LHCN-M2 (cell line): ENCODE measurements around the gene EIF1AD. TPM values are rescaled to one million over a fixed set of nuclear protein-coding genes. Genes with fewer than 3 reads are reported as not detected.
"Not testable (repeated sequence)": the region's sequence is repeated elsewhere in the genome, so short reads cannot be mapped to it uniquely, and the experiment has no call there.

Source experiments
- DNase-seq: peaks from one replicate; pipeline ENCODE4 v3.0.0-alpha.2; 2012; ENCODE audit warnings: low read depth
- polyA plus RNA-seq: library from polyadenylated mRNA; unstranded; fragments of >200 nt; gene quantifications from one replicate; pipeline ENCODE4 v1.2.1, GENCODE V29; 2012; ENCODE audit warnings: missing spikeins
- total RNA-seq: library from RNA; depleted of rRNA; stranded (reverse); fragments of >200 nt; gene quantifications from 2 replicates; pipeline ENCODE4 v1.2.3, GENCODE V29; 2014; rRNA removed

EIF1AD gene, protein sequence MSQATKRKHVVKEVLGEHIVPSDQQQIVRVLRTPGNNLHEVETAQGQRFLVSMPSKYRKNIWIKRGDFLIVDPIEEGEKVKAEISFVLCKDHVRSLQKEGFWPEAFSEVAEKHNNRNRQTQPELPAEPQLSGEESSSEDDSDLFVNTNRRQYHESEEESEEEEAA
- 47.0 and 53.3 TPM in 2 replicates for total RNA-seq
- polyA plus RNA-seq, result 45.0 TPM

DNA sequence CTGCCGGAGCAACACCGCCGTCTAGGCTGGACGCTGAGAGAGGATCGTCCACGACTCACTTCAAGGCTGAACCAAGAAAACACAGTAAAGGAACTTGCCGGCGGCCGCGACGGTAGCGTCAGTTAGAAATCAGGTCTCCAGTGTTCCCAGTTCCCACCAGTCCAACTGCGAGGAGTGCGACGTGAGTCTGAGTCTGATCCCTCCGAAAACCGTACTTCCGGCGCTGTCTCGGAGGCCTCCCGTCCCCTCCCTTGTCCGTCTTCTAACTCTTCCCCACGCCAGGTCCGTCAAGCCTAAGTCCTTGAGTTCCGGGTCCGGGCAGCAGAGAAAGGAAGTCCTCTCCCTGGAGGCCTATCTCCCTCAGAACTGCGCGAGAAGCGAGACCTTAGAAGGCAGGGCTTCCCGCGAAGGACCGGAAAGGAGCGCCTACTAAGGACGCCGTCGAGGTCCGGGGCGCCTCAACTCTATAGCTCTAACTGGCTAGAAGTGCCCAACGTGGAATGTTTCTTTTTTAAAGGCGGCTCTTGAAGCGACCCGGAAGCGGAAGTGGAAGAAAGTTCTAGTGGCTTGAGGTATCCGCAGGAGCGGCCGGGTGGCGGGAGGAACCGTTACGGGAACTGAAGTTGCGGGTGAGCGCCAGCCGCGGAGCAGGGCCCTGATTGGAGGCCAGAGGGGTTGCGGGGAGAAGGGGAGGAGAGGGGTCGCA, at the start of gene EIF1AD, which contains the start of gene BANF1:
Gene EIF1AD, minus strand, starts transcription at position 216 of the 706 bp plus-strand sequence. CDS start 1,768 bp downstream, outside the sequence.
Gene BANF1, plus strand, starts transcription at position 562 of the 706 bp plus-strand sequence. CDS start 748 bp downstream, outside the sequence.
- DNase-seq, result peak; percentile 99

DNA sequence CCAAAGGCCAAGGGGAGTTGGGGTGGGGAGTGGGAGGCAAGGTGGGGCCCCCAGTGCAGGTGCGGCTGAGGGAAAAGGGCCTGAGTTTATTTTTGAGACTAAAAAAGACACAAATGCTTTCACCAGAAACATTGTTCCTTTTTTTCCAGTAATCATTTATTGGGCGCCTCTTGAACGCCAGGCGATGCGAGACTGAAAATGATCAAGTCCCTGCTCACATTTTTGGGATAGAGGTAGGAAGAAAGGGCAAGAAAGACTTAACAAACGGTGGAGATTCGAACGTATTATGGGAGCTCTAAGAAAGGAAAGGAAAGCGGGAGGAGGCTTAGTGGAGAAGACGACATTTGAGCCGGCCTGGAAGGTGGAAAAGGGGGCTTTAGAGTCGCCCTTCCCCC, 49.4 kb upstream of the EIF1AD start:
- no peak for DNase-seq

DNA sequence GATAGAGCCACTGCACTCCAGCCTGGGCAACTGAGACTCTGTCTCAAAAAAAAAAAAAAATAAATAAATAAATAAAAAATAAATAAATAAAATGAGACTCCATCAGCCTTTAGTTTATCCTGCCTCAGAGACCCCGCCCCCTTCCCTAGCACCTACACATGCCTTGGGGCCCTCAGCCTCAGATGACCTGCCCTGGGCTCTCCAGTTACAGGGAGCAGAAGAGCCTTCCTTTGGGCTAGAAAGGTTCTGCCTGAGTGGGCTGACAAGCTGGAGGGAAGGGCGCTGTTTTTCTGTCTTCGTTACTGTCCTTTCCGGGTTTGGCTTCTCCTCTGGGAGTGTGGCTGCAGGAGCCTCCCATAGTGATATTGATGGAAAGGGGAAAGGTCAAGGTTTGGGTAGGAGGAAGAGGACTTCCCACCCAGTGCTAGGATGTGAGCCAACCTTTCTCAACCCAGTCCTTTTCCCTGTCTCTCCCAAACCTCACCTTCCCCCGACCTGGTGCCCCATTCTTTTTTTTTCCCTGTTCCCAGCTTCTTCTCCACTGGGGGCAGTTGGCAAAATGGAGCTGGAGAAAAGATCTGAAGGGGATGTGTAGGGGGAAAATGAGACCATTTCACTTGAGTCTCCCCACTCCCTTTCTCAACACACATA, 48.7 kb upstream of the EIF1AD start:
- DNase-seq, result no peak

DNA sequence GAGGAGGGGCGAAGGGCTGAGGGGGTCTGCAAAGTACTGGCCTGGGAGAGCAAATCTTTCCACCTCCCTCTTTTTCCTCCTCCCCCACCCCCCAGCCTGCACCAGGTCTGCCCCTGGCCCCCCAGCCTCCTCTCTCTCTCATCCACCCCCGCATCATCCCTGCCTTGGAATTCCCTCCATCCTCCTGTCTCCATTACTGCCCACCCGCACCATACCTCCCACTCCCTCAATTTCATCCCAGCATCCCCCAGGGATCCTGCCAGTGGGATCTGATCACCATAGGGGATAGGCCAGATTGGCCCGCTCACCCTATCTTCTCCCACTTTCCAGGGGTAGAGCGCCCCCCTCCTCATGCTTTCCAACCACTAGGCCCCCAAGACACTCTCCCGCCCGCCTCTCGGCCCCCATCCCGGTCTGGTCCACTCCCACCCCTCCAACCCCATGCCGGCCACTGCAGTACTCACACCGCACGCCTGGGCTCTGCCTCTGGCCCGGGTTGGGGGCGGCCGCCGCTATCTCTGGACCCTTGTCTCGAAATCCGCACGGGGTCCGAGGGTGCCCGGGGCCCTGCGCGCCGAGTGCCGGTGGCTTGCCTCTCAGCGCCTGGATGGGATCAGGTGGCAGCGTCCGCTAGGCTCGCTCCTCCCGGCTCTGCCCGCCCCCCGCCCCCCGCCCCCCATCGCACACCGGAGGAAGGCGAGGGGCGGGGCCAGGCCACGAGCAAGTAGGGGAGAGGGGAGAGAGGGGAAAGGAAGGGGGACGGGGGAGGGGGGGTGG, 46.8 kb upstream of the EIF1AD start, which contains the start of gene GAL3ST3:
Gene GAL3ST3, minus strand, starts transcription at position 615 of the 777 bp plus-strand sequence. CDS start 3,746 bp downstream, outside the sequence.
- DNase-seq, result no peak

DNA sequence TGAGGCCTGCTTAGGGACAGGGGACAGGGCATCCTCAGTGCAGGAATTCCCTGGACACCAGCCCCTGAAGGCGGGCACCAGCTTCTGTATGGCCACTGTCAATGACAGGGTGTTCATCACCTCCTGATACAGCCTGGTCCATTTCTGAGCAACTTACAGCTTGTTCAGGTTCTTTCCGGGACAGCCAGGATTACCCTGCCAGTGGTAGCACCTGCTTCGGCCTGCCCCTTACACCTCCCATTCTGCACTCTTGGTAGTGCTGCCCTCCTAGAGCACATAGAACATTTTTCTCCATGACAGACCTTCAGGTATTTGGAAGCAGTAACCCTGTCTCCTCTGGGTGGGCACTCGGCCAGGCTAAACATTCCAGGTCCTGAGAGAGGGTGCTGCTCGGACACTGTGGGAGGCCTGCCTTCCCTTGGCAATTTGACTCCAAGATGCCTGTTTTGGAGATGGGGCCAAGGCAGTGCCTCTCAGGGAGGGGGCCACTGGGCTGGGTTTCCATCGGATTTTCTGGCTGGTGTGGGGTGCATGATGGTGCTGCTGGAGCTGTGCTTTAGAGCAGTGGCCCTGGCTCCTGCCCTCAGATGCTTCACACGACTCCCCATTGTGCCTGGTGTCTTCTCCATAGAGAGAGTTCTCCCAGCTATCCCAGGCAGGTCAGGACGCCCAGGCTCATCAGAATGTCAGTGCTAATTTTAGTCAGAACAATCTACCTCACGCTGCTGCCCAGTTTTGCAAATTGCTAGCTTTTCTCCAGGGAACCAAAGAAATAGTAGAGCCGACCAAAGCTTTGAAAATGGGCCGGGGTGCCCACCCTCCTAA, 45.8 kb upstream of the EIF1AD start:
- no peak for DNase-seq

DNA sequence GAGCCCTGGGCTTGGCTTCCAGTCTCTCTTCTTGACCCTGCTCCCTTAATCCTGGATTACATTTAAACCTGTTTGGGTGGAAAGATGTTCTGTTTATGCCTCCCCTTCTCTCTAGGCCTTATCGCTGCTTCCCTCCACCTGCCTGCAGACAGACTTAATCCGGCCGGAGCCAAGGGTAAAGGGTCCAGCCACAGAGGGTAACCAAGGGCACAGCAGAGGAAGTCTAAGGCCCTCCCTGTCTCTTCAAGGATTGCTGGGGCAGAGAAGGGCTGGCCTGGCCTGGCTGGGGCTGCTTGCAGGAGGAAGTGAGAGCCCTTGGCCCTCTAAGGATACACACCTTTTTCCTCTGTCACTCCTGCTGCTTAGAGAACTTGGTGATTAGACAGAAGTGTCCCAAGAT, 44.9 kb upstream of the EIF1AD start:
- DNase-seq, result no peak

DNA sequence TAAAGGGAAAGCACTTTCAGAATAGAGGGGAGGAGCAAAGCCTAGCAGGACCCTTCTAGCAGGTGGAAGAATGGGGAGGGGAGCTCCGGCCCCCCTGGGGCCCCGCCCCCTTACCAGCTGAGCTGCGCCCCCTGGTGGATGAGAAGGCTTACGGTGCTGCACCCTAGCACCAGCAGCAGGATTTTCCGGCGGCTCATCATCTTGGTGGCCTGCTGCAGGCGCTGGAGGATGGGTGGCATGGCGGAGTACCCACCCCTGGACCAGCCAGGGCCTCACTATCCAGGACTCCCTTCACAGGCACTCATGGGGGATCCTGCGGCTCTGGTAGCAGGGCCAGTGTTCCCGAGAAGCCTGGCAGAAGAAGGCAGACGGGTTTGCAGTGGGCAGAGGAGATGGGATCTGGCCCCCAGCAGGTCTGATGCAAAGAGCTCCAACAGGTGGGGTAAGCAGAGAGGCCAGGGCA, 43.3 kb upstream of the EIF1AD start:
- peak; percentile 67 for DNase-seq

DNA sequence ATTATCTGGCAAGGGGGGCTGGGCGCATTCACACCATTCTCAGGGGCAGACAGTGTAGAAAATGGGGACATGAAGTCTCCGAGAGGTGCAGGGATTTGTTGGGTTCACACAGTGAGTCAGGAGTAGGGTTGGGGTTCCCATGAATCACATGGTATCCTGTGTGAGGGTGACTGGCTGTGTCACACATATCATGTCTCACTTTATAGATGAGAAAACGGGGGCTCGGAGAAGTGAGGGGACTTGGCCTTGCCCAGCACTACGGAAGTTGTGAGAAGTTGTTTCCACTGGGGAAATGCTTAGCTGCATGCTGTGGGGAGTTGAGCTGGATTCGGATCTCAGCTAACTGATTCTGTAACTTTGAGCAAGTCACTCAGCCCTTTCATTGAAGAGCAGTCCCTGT, 42.8 kb upstream of the EIF1AD start:
- DNase-seq, result peak; percentile 32

DNA sequence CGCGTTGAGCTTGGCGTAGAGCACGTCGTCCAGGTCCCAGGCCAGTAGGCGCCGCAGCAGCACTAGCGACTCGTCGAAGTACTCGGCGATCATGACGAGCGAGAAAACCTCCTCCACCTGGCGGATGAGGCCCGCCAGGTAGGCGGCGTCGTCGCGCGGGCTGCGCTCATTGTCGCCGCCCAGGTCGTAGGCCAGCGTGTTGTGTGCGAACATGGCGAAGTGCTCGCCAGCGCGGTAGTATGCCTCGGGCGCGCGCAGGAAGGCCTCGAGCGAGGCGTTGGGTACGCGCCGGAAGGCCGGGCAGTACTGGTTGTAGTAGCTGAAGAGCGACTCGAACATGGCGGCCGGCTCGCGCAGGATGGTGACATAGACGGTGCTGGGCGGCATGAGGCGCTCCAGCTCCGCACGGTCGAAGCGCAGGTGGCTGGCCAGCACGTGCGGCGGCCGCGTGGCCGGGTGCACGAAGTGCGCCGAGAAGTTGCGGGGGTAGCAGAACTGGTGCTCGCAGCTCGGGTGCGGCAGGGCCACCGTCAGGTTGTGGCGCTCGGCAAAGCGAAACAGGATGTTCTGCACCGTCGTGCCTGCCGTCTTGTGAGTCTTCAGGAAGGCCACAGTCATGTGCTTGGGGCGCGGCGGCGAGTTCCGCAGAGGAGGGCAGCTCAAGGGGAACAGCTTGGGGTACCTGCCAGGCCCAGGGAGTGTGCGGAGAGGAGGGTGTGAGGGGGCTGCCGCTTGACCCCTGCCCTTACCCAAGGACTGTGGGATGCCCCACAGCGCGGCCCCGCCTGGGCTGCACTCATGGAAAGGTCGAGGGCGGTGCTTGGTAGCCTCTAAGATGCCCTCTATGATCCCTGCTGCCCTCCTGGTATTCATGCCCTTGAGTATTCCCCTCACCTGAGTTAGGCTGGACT, 41.3 kb upstream of the EIF1AD start:
- no peak for DNase-seq

DNA sequence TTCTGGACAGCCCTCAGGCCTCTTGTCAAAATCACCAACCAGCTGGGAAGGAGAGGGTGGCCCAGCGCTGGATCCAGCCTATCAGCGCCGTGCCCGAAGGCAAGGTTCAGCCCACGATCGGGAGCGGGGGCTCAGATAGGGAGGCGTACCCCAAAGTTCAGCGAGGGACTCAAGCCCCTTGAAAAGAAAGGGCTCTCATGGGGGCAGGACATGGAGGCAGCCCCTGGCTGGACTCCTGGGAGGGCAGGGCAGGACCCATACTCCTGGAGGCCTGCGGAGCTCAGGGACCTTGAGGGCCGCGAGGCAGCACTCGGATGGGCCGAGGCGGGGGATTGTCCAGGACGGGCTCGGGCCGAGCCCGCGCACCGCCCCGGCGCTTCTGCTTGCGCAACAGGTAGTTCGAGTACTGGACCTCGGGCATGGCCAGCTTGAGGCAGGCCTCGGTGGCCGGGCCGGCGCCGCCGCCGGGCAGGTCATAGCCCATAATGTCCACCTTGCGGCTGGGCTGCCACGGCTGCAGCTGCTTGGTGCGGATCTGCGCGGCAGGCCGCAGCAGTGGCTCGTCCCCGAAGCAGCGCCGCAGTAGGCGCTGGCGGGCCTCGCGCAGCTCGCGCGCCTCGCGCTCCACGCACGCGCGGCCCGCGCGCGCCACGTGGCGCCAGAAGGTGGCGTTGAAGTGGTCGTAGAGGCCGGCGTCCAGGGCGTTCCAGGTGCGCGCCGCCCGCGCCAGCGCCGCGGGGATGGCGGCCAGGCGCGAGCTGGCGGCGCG, 40.5 kb upstream of the EIF1AD start:
- no peak for DNase-seq

DNA sequence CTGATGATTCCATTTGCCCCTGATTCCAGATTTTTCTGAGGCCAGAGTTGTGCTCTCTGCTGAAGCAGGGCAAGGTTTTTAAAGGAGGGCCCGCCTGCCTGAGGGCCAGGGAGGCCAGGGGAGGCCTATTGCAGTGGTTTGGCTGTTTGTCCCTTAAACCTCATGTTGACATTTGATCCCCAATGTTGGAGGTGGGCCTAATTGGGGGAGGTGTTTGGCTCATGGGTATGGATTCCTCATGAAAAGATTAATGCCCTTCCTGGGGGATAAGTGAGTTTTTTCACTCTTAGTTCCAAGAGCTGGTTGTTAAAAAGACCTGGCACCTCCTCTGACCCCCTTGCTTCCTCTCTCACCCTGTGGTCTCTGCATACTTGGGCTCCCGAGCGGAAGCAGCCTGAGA, 37.8 kb upstream of the EIF1AD start:
- DNase-seq, result no peak

DNA sequence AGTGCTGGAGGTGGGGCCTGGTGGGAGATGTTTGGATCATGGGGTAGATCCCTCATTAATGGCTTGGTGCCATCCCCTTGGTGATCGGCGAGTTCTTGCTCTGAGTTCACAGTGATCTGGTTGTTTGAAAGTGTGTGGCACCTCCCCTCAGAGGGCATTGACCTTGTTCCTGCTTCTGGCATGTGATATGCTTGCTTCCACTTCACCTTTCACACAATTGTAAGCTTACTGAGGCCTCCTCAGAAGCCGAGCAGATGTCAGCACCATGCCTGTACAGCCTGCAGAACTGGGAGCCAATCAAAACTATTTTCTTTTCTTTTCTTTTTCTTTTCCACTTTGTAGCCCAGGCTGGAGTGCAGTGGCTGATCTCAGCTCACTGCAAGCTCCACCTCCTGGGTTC, 35.4 kb upstream of the EIF1AD start:
- DNase-seq, result no peak

DNA sequence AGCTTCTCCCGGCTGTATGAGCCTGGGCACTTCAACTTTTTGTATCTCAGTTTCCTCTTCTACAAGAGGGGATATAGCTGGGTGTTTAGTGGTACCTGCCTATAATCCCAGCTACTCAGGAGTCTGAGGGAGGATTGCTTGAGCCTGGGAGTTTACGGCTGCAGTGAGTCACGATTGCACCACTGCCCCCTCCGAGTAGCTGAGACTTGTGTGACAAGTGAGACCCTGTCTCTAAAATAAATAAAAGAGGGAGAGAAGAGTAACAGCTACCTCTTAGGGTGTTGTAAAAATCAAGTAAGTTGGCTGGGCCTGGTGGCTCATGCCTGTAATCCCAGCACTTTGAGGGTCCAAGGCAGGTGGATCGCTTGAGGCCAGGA, 34.4 kb upstream of the EIF1AD start:
- DNase-seq, result no peak

DNA sequence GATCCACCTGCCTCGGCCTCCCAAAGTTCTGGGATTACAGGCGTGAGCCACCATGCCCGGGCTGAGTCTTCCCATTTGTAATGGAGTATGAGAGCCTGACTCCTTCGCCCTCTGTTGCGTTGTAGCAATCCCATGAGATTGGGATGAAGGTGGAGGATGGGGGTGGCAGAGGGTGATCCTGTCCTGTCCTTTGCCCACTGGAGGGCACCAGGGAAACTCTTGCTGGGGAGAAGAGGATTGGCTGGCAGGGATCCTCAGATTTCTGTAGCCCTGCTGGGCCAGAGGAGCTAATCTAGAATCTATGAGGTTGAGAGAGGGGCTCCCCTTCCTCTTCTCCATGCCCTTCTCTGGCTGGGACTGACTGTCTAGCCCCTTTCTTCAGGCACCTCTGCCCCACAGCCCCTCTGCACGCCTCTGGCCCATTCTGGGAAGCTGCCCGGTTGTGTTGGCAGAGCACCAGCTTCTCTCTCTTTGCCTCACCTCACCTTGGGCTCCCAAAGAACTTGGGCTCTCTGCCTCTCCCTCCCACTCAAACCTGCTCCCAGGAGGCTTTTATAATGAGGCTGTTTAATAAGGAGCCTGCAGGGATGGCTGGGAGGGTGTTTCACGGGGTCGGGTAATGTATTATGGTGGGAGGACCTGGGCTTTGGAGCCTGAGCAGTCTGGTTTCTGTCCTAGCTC, 33.8 kb upstream of the EIF1AD start:
- no peak for DNase-seq

DNA sequence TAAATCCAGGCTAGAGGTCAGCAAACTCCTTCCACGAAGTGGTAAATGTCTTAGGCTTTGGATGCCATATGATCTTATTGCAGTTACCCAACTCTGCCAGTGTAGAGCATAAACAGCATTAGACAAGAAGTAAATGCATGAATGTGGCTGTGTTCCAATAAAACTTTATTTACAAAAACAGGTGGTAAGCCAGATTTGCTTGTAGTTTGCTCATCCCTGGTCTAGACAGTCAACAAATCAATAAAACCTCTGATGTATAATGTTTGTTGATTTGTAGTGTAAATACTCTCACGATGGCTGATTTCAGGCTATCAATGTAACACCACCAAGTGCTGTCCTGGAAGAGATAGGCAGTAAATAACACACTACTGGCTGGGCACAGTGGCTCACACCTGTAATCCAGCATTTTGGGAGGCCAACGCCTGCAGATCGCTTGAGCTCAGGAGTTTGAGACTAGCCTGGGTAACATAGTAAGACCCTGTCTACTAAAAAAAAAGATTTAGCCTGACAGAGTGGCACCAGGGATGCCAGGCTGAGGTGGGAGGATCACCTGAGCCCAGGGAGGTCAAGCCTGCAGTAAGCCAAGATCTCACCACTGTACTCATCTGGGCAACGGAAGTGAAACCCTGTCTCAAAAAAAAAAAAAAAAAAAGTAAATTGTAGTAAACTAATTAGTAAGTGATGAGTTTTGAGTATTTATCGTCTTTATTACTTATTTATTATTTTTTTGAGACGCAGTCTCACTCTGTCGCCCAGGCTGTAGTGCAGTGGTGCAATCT, 31.2 kb upstream of the EIF1AD start:
- DNase-seq, result no peak

DNA sequence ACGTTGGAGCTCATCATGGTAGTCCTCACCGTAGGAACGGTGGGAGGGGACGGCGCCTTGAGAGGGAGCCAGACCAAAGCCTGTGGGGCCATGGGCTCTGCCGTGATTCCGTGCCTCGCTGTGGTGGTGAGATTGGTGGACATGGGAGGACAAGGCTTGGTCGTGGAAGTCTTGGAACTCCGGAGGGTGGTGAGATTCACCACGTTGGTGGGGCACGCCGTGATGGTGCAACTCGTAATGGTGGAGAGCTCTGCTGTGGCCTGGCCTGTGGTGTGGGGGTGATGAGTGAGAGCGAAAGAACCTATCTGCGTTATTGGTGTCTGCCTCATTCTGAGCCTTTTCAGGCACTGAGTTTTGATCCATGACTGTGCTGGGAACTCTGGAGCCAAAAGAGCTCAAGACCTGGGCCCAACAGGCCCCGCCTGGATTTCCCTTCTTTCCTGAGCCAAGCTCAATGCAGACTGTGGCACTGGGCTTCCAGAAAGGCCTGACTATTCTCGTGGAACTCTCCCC, 24.1 kb upstream of the EIF1AD start, which contains the start of gene CATSPER1:
Gene CATSPER1, minus strand, starts transcription at position 463 of the 513 bp plus-strand sequence. Its CDS starts 100 bp downstream, at position 363.
- DNase-seq, result no peak

DNA sequence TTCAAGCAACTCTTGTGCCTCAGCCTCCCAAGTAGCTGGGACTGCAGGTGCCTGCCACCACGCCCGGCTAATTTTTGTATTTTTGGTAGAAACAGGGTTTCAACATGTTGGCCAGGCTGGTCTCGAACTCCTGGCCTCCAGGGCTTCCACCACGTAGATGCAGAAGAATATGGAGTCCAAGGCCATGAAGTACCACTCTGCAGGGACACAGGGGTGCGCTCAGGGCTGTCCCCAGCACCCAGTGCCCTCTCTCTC, 21.2 kb upstream of the EIF1AD start:
- not testable (repeated sequence) for DNase-seq
